GM21515 (cell line): ENCODE data around the gene PI16.

ENCODE experiments used
- ATAC-seq: cut with Tn5 transposase; IDR thresholded peaks from one replicate; pipeline ENCODE4 v1.9.1; 2021; ENCODE audit not compliant: unreplicated experiment

Gene PI16

DNA sequence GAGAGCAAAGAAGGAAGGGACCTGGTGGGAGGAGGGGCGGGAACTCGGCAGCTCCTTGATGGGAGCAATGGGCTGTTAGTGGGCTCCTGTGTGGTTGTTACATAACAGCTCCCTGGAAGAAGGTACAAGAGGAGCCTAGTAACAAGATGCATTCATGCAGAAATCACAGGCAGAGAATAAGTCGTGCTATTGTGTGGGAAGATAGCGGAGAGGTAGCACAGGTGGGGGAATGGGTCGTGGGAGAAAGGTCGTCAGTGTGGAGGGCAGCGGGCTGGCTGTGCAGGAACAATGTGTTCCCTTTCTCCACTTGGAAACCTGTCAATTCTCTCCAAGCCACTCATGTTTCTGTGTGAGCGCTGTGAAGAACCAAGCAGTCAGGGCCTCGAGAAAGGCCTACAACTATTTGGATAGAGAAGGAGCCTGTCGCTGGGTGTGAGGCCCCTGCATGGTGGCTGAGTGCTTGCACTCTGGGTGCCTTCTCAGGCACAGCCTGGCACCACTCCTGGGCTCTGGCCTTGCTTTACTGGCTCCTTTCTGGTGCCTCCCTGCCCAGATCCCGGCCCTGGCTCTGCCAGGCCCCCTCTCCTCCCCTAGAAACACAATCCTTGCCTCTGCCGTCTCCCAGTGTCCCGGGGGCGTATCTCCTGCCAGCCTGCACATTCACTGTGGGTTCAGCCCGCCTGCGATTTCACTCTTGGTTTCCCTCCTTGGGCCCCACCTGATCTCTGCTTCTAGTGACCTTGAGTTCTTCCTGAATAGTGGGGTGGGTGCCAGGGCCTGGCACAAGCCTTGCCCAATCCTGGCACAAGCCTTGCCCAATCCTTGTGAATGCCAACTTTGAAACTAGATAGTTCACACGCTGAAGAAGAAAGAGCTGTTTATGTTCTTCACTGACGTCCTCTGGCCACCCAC is 43.5 kb downstream of the PI16 start:
- no peak for ATAC-seq

DNA sequence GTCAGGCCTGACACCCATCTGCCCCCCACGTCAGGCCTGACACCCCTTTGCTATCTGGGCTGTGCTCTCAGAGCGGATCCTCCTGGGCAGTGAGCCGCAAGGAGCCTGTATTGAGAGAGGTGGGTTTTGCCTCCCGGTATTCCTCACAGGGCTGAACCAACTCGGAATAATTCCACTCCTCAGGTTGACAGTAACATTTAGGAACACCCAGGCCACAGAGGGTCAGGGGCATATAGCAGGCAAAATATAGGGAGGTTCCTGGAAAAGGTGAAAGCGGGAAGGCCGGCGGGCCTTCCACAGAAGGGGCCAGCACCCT is 44.1 kb downstream of the PI16 start:
- ATAC-seq: no peak

DNA sequence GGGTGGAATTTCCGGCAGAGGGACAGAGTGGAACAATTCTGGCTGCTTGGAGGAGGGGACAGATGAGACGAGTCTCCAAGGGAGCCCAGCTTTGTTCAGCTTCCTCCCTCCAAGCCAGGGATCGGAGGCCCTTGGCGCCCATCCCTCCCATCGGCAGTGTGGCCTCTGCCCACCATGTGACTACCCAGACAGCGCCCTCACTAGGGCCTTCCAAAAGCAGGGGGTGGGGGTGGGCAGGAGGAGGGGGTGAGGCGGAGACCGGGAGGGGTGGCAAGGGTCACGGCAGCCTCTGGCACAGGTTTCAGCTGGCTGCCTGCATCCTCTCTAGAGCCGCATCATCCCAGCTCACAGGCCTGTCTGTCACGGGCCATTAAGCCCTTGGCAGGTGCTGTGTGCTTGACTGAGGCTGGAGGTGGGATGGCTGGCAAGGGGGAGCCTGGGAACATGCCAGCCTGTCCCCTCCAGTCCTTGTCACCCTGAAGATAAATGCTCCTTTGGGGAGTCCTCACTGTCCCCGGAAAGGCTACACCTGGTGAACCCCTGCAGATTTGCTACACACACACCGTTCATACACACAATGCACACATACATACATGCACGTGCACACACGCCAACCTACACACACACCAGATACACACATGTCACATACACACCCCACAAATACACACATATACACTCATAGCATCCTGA is 44.7 kb downstream of the PI16 start:
- ATAC-seq: no peak

DNA sequence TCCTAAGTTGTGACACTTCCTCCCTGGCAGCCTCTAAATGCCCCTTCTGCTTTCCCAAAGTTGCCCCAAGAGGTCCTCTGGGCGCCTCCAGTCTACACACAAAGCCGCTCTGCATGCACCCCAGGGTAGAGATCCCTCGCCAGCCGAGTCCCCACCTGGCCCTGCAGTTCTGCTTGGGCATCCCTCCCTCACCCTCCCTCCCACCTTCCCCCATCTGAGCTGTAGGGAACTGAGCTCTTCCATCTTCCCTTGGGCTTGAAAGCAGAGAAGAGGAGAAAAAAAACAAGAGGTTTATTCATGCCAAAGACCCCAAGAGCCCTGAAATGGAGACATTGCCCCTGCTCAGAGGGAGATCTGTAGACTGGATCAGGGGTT is 45.2 kb downstream of the PI16 start:
- ATAC-seq: no peak

DNA sequence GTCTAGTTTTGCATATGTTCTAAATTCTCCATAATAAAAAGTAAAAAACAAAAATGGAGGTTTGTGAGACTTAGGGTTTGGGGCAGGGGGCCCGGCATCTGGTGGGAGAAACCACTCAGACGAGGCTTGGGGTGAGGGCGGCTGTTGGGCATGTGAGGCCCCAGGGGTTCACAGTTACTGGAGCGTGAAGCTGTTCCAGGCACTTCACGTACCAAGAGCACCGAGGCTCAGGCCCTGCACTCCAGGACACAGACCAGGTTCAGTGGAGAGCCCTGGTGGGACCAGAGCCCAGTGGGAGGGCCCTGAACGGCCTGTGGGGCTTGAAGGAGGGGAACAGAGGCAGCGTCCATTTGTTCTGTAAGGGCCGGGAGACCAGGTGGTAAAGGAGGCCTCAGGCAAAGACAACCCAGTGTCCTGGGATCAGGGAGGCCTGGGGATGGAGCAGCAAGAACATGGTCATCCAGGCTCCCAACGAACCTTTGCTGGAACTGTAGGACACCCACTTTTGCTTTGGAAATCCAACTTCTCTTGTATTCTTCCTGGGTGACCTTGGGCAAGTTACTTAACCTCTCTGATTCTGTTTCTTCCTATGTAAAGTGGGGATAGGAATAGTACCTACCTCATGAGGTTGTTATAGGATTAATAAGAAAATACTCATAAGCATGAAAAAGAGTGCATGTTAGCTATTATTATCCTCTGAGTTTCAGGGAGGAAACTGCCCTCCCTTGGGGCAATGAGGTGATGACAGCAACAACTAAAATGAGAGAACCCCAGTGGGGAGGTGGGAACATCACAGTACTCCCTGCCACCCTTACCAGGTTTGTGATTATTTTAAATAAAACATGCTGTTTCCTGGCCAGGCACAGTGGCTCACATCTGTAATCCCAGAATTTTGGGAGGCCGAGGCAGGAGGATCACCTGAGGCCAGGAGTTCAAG is 49.8 kb downstream of the PI16 start:
- no peak for ATAC-seq

DNA sequence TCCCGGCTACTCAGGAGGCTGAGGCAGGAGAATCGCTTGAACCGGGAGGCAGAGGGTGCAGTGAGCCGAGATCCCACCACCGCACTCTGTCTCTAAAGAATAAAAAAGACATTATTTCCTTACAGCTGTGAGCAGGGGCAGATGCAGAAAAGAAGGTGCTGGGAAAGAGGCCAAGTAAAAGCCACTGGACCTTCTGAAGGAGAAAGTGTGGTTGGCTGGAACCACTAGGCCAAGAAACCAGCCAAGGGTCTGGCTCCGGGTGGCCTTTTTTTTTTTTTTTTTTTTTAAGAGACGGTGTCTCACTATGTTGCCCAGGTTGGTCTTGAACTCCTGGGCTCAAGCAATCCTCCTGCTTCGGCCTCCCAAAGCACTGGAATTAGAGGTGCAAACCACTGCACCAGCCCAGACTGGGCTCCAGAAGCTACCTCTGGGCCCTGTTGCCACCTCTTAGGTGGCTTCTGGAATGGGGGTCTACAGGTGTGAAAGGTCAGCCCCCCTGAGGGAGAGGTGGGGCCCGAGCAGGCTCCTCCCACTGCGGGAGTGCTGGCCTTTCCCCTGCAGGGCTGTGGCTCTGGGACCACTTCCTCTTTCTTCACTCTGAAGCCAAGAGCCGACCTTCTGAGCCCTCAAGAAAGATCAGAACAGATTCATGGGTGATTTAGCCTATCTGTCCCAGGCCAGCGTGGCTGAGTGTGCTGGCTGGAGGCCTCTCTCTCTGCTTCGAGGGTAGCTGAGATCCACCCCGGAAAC is 50.7 kb downstream of the PI16 start, which contains the start of gene FGD2:
FGD2 (plus strand) TSS at position 595 of the 750 bp plus-strand sequence. CDS start 163 bp downstream, outside the sequence.
- peak; percentile 61 for ATAC-seq

DNA sequence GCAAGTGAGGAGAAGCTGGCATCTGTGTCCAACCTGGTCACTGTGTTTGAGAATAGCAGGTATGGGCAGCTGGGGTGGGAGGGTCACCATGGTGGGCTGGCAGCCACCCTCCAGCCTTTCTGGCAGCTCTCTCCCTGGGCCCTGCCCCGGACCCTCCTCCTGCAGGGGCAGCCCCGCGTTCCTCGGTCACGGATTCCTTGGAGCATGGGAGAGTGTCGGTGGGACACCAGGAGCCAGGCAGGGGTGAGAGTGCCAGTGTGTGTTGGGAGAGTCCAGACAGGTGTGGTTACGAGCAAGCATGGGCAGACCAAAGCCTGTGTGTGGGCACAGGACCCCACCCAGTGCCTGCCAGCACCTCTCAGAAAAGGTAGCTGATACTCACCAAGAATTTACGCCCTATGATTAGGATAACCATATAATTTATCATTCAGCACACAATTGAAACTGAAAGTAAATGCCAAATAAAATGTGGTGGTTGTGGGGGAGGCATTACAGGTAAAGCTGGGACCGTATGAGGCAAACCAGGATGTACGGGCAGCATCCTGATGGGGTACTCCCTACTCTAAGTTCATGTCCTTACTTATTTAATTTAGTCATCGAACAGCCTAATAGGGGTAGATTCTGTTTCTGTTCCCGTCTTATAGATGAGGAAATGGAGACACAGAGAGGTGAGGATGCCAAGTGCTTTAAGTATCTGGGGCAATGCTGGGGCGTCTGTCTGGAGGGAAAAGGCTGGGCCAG is 51.5 kb downstream of the PI16 start:
- ATAC-seq: peak; percentile 5

DNA sequence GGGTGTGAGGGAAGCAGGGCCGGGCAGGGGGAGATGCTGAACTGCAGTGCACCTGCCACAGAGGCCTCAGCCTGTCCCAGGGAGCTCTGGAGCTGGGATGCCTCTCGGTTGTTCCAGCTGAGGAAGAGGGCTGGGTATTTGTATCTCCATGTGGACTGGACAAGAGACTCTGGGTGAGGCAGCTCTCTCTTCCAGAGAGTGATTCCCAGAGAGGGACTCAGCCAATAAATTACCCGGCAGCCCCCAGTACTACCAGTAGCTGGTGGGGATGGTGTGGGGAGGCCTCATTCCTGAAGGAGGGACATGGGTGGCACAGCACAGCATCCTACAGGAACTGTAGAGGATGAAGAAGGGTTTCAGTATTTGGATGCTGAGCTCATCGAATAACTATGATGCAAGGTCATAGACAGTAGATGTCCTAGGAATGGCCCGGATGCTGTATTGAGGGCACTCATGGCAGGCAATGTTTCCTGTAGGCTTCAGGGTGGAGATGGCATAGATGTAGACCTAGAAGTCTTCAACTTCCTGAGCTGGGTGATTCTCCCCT is 52.3 kb downstream of the PI16 start:
- no peak for ATAC-seq

DNA sequence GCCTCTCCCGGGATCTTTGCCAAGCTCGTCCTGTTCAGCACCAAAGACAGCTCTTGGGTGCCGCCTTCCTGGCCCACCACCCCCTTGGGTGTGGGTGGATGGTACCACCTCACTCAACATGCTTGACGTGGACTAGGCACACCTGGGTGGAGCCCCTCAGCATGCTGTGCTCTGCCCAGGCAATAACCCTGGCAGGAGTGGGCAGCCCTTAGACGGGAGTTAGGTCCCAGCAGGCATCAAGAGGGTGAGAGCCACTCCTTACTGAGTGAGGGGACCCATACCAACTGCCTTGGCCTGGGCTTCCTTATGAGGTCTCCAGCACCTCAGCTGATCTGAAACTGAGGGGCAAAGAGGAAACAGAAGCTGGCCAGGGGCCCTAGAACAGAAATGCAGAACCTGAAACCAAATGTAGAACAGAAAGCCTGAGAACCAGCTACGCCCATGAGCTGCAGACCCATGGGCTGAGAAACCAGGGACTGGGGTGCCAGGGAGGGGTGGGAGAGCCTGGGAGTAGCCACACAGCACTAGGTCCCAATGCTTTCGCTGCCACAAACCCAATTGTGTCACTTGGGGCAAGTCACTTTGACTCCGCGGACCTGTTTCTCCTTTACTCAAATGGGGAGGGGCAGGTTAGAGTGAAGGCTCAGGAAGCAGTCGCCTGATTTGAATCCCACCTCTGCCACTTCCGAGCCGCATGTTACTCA is 53.0 kb downstream of the PI16 start:
- ATAC-seq: no peak

DNA sequence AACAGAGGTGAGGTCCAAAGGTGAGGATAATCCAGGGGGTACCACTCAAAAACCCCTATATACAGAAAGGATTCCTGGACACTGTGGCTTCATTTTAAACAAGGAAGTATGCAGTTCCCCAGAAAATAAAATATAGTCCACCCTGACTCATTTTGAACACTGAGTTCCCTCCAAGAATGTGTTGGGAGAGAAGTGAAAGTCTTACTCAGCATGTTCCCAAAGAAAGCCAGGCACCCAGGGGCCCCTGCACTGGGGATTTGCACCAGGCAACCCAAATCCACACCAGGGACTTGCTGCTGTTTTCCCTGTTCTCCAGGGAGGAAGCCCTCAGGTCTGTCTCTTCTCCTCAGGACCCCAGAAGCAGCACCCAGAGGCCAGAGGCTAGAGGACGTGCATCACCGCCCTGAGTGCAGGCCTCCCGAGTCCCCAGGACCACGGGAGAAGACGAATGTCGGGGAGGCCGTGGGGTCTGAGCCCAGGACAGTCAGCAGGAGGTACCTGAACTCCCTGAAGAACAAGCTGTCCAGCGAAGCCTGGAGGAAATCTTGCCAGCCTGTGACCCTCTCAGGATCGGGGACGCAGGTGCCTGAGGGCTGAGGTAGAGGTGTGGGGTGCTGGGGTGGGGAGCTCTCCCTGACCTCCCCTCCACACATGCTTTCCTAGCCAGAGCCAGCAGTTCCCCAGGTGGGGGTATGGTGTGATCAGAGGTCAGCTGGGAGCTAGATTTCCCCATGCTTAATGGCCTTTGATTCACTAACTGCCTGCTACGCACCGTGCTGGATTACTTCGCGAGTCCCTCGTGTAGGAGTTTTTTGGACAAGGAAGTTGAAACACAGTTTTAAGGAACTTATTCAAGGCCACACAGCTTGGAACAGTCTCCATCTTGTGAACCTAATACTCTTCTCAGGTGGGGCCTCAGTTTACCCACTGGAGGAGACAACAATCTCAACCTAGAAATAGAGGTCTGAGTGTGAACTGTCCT is 54.2 kb downstream of the PI16 start:
- ATAC-seq: no peak

DNA sequence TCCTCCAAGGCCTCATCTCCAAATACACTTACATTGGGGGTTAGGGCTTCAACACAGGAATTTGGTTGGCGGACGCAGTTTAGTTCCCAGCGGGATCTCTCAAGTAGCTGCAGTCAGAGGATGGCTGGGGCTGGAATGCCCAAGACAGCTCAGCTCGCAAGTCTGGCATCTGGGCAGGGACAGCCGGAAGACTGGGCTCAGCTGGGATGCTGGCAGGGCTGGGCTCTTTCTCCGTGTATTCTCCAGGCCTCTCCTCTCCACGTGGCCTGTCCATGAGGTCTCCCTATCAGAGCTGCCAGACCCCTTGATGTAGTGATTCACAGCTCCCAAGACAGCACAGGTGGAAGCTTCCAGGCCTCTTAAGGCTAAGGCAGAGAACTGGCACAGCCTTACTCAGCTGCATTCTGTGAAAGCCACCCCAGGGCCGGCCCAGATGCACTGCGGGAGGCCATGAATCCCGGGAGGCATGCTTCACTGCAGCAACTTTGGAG is 55.9 kb downstream of the PI16 start:
- no peak for ATAC-seq

DNA sequence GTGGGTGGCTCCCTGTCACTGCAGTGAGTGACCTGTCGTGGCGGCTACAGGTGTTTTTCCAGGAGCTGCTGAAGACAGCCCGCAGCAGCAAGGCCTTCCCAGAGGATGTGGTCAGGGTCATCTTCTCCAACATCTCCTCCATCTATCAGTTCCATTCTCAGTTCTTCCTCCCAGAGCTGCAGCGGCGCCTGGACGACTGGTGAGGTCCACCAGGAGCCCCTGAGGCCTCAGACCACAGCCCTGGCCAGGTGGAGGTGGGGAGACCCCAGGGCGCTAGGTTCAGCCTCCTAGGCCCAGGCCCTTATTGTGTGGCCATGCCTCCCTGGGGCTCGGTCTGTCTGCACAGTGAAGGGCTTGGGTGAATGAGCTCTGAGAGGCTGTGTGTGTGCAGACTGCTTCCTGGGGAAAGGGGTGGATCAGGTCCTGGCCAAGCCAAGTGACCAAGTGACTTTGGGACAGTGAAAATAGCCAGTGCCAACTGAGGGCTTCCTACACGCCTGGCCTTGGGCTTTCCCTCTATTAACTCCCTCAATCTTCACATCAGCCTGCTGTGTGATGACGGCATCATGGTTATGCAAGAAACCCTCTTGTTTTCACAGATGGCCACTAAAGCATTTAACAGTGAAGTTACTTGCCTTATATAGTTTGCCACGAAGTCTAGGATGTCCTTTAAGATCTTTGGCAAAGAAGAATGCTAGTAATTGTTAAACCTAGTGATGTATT is 57.3 kb downstream of the PI16 start:
- no peak for ATAC-seq

DNA sequence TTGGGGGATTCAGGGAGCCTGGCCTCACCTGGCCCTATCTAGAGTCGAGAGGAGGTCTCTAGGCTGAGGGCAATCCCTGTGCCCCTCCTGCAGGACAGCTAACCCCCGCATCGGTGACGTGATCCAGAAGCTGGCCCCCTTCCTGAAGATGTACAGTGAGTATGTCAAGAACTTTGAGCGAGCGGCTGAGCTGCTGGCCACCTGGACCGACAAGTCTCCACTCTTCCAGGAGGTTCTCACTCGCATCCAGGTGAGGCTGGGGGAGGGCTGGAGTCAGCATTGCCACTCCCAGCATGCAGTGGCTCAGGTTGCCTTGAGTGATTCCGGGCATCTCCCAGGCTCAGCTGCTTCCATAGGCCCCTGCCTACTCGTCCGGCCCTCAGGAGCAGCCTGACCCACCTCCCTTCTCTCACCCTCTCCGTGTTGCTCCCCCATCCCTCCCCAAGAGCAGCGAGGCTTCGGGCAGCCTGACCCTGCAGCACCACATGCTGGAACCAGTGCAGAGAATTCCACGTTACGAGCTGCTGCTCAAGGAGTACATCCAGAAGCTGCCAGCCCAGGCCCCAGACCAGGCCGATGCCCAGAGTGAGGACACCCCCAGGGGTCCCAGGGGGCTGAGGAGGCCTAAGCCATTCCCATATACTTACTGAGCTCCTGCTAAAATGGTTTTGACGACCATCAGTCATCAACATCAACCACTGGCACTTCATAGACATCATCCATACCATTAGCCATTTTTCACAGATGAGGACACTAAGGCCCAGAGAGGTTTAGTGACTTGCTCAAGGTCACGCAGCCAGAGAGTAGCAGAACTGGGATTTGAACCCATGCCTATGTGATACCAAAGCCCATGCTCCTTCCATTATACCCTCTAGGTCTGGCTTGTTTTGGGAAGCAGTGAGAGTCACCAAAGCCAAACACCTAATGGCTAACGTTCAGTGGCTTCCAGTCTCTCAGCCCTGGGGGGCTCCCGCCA is 59.3 kb downstream of the PI16 start:
- ATAC-seq: no peak
